Measurements from ENCODE around the gene GGA1.

The GGA1 gene

GRCh38 chr22:37608477-37609239, at the start of gene GGA1:
Gene GGA1 (plus strand): TSS chr22:37608834. CDS start chr22:37608861, 27 bp downstream.
- no peak for TF ChIP-seq CTCF (IDR thresholded peaks at IDR 0.05; ENCODE audit: insufficient read depth, missing control alignments)
- DNase-seq (ENCODE audit: insufficient read length, low spot score) = peak; percentile 64
- no peak for FAIRE-seq

GRCh38 chr22:37559521-37559900, 49.1 kb upstream of the GGA1 start:
- FAIRE-seq = no peak
- DNase-seq (ENCODE audit: insufficient read length, low spot score) = no peak
- no peak for TF ChIP-seq CTCF (IDR thresholded peaks at IDR 0.05; ENCODE audit: insufficient read depth, missing control alignments)

GRCh38 chr22:37559901-37560607, 48.6 kb upstream of the GGA1 start, which contains the start of gene CDC42EP1:
Gene CDC42EP1 (plus strand): TSS chr22:37560480. CDS start chr22:37566350, 5,870 bp downstream.
- TF ChIP-seq CTCF (IDR thresholded peaks at IDR 0.05; ENCODE audit: insufficient read depth, missing control alignments) = no peak
- DNase-seq (ENCODE audit: insufficient read length, low spot score) (no peak), FAIRE-seq (no peak)

- TF ChIP-seq CTCF (IDR thresholded peaks at IDR 0.05; ENCODE audit: insufficient read depth, missing control alignments) = no peak
- DNase-seq (ENCODE audit: insufficient read length, low spot score) (no peak), FAIRE-seq (no peak)
Observed at GRCh38 chr22:37560608-37561211, 47.9 kb upstream of the GGA1 start.

- peak; percentile 56 for TF ChIP-seq CTCF (IDR thresholded peaks at IDR 0.05; ENCODE audit: insufficient read depth, missing control alignments)
- DNase-seq (ENCODE audit: insufficient read length, low spot score) (peak; percentile 31), FAIRE-seq (no peak)
Observed at GRCh38 chr22:37561212-37562048, 47.2 kb upstream of the GGA1 start.

- TF ChIP-seq CTCF (IDR thresholded peaks at IDR 0.05; ENCODE audit: insufficient read depth, missing control alignments) = no peak
- FAIRE-seq (no peak), DNase-seq (ENCODE audit: insufficient read length, low spot score) (no peak)
Observed at GRCh38 chr22:37562049-37562875, 46.4 kb upstream of the GGA1 start.
